Dermis blood vessel endothelial cell (primary cell): ENCODE measurements around the gene TACC2. TPM values are rescaled to one million over a fixed set of nuclear protein-coding genes. Genes with fewer than 3 reads are reported as not detected.
"Not testable (repeated sequence)": the region's sequence is repeated elsewhere in the genome, so short reads cannot be mapped to it uniquely, and the experiment has no call there.

Source experiments
- DNase-seq: peaks from one replicate; pipeline ENCODE4 v3.0.0; 2010
- total RNA-seq: library from RNA; depleted of rRNA; stranded (reverse); fragments of >200 nt; gene quantifications from 2 replicates; pipeline ENCODE4 v1.2.3, GENCODE V29; 2014

TACC2 gene
- total RNA-seq, 1 donor from 2014 or later, result 3.6 TPM

DNA sequence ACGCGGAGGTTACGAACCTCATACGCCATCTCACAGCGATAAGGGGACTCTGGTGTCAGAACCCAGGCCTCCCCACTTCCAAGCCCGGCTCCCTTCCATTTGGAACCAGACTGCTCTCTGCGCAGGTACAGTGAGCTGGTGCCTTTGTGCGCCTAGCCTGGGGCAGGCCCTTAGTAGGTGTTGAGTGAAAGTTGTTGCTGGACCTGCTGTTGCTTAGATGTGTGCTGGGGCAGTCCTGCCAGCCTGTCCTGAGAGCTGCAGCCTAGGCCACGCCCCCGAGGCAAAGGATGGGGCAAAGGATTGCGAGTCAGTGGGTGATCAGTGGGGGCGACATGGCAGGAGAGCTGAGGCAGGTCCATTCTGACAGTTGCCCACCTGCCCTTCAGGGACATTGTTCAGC lies 209.7 kb downstream of the TACC2 start:
- DNase-seq, result no peak

DNA sequence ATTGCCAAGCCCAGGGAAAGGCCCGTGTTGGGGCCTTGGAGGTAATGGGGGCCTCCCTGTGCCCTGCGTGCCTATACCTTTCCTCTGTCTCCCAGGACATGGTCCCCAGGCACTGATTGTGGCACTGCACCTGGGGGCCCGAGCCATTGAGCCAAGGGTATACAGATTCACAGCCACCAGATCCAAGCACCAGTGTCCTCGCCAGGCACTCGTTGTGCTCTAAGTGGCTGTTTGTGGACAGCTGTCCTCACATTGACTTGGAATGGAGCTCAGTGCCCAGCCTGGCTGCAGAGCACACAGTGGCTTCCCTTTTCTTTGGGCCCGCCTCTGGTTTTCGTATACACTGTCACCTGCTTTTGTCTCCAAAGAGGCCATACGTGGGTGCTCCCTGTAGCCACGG lies 210.1 kb downstream of the TACC2 start:
- DNase-seq, result no peak

DNA sequence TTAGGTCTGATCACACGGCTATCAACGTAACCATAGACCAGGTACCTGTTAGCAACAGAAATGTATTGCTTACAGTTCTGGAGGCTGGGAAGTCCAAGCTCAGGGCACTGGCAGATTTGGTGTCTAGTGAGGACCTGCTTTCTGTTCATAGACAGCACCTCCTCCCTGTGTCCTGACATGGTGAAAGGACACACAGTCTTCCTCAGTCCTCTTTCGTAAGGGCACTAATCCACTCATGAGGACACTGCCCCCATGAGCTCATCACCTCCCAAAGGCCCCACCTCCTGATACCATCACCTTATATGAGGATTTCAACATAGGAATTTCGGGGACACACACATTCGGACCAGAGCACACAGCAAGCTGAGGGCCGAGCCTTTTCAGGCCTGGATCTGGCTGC lies 210.7 kb downstream of the TACC2 start:
- DNase-seq, result no peak

DNA sequence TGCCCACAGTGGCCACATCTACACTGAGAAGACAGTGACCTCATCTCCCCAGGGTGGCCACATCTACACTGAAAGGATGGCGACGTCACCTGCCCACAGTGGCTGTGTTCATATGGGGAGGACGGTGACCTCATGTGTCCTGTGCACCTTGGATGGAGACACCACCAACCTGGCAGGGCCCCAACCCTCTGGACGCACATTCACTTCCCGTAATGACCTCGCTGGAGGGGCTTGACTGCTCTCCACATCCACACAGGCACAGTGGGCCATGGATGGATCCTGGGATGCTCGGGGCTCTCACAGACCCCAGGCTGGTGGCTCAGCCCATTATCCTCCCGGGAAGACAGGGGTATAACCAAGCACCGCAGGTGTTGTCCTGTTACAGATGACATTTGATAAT lies 212.4 kb downstream of the TACC2 start:
- no peak for DNase-seq

DNA sequence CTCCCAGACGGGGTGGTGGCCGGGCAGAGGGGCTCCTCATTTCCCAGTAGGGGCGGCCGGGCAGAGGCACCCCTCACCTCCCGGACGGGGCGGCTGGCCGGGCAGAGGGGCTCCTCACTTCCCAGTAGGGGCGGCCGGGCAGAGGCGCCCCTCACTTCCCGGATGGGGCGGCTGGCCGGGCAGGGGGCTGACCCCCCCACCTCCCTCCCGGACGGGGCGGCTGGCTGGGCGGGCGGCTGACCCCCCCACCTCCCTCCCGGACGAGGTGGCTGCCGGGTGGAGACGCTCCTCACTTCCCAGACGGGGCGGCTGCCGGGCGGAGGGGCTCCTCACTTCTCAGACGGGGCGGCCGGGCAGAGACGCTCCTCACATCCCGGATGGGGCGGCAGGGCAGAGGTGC lies 214.2 kb downstream of the TACC2 start:
- not testable (repeated sequence) for DNase-seq

DNA sequence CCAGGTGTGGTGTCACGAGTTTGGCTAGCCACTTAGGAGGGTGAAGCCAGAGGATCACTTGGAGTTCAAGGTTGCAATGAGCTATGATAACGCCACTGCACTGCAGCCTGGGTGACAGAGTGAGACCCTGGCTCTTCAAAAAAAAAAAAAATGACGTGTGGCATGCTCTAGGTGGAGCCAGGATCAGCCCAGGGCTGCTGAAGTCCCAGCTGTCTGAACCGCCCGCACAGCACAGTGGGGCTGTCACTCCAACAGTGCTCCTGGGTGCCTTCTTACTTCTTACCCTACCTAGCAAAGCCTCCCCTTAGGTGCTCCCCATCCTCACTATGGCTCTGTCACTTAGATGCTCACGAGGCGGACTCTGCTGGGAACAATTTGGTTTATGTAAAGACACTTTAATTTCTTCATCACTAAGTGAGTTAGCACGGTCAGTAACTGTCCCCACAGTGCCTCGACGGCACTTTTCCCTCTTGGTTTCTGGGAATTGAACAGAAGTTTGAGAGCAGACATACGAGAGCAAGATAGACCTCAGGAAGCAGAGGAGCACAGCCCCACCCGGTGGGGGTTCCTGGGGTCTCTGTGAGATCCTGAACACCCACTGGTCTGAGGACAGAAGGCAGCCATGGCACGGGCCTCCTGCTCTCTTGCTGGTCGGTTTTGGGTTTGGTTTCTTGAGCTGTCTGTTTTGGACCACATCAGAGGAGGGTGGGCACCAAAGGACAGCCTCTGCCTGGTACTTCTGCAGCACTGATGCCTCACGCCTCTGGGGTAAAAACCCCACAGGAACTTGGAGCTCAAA lies 215.9 kb downstream of the TACC2 start:
- DNase-seq, result no peak

DNA sequence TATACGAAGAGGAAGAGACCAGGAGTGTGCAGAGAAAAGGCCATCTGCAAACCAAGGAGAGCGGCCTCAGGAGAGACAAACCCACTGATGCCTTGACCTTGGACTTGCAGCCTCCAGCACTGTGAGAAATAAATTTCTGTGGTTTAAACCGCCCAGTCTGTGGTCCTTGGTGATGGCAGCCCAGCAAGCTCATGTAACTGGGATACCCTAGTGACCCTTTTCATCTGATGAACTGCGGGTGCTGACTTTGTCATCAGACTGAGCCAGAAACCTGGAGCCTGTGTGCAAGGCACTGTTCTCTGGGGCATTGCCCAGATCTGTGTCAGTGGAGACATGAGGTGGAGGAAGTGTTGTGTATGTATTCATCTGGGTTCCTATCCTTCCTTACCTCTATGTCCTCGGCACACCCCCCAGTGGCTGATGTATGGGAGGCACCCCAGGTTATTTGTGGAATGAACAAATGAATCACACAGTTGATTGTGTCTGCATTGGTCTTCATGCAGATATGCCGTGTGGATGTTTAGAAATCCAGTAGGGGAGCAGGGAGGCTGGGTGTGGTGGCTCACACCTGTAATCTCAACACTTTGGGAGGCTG lies 217.6 kb downstream of the TACC2 start:
- peak; percentile 11 for DNase-seq

DNA sequence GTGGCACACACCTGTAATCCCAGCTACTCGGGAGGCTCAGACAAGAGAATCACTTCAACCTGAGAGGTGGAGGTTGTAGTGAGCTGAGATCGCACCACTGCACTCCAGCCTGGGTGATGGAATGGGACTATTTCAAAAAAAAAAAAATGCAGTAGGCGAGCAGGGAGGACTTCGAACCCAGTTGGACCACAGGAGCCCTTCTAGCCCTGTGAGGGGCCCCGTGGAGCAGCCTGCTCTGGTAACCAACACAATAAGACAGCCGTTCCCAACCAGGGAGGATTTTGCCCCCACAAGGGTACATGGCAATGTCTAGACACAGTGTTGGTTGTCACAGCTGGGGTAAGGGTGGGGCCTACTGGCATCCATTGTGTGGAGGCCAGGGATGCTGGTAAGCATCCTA lies 218.2 kb downstream of the TACC2 start:
- no peak for DNase-seq

DNA sequence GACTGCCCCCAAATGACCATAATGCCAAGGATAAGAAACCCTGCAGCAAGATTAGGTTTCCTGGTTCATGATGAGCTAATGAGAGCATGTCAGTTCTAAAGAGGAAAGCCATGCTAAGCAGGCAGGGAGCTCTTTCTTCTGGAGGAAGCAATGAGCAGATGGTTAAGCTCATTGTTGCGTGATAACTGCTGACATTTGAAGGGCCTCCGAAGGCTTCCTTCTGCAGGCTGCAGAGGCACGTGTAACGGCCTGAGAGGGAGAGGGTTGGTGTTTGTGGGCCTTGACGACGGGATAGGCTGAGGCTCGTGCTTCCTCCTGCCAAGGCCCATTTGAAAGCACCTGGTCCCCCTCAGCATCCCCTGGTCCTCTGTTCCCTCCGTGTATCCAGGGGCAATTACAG lies 218.6 kb downstream of the TACC2 start:
- DNase-seq, result peak; percentile 51

DNA sequence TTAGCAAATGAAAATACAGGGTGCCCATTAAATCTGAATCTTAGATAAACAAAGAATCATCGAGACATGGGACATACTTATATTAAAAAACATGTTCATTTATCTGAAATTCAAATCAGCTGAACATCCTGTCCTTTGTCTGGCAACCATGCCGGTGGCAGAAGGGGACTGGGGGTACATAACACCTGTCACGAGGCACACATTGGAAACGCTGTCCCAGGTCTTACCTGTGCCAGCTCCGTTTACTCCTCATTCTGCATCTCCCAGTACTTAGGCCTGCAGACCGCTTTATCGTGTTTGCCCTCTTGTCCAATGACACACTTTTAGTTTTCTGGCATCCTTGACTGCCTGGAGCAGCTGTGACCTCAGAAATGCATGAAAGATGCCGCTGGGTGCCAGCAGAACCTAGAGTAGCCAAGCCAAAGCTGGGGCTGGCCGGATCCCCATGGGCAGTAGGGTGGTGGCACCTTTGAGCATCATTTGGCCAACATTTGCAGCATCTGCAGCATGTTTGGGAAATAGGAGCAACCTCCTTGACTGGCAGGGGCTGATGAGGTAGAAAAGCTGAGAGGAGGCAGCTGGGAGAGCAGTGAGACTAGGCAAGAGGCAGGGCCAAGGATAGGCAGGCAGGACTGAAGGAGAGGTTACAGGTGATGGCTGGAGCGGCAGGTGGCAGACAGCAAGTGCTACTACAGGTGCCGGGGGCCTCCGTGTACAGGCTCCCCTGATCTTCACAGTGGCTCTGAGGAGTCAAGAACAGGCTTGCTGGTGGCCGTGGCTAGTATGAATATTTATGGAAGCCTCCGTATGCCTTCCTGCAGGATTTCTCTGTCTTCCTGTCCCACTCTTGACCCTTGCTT lies 219.8 kb downstream of the TACC2 start:
- no peak for DNase-seq

DNA sequence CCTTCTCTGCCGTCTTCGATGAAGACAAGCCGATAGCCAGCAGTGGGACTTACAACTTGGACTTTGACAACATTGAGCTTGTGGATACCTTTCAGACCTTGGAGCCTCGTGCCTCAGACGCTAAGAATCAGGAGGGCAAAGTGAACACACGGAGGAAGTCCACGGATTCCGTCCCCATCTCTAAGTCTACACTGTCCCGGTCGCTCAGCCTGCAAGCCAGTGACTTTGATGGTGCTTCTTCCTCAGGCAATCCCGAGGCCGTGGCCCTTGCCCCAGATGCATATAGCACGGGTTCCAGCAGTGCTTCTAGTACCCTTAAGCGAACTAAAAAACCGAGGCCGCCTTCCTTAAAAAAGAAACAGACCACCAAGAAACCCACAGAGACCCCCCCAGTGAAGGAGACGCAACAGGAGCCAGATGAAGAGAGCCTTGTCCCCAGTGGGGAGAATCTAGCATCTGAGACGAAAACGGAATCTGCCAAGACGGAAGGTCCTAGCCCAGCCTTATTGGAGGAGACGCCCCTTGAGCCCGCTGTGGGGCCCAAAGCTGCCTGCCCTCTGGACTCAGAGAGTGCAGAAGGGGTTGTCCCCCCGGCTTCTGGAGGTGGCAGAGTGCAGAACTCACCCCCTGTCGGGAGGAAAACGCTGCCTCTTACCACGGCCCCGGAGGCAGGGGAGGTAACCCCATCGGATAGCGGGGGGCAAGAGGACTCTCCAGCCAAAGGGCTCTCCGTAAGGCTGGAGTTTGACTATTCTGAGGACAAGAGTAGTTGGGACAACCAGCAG lies 221.7 kb downstream of the TACC2 start:
- DNase-seq, result no peak

DNA sequence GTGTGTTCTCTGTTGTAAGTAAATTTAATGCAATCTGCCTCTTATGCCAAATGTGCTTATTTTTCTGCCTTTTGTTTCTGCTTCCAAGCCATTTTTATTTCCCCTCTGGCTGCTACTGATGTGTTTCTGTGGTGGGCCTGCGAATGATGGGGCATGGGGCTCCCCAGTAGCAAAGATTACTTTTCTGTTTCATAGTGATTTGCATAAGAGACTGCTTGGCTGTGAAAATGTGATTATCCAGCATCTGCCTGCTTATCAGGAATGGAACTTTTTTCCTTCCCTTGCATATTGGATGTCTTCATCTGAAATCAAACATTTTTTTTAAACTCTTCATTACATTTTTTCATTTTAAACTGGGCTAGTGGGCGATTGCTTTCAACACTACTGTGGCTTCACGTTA lies 224.4 kb downstream of the TACC2 start:
- DNase-seq, result no peak

DNA sequence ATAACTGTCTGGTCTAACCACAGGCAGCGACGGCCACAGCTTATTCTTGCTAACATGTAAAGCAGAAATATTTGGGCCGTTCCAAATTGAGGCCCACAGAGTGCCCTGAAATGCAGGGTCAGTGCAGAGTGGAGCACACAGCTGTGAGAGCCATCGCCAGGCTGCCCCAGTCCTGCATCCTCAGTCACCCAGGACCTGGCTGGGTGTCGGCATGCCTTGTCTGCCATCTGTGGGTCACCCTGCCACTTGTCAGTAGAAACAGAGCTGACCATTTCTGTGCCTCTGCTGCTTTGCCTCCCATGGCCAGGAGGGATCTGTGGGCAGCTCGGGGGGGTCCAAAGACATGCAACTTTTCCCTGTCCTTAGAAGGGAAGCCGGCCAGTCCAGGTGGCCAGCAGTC lies 224.8 kb downstream of the TACC2 start:
- DNase-seq, result no peak

DNA sequence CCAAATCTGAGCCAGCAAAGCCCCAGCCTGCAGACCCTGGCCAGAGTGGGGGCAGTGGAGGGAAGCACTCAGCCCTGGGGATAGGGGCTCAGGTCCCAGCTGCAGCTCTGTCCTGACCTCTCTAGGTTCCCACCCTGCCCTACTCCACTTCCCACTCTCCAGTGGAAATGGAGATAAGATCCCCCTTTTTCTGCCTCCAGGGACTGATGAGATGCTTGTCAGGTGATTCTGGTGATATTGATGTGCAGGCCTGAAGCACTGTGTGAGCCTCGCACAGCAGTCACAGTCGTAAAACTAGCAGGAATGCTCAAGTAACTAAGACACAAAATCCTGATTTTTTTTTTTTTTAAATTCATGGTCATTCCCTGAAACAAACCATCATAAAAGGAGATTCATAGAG lies 227.1 kb downstream of the TACC2 start:
- no peak for DNase-seq

DNA sequence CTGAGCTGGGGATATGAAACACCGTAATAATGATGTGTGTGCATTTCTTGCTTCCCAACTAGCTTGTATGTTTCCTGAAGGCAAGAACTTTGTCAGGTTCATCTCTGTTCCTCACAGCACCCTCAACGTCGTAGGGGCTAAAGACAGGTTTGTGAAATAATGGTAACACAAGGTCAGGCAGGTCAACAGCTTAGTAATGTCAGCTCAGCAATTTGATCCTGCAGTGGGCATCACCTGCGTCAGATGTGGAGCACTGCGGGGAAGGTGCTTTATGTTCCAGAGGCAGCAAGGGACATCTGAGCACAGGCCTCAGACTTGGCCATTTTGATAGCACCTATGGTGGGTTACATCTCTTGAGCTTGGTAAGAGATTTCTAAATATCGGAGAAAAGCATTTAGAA lies 230.4 kb downstream of the TACC2 start:
- no peak for DNase-seq

DNA sequence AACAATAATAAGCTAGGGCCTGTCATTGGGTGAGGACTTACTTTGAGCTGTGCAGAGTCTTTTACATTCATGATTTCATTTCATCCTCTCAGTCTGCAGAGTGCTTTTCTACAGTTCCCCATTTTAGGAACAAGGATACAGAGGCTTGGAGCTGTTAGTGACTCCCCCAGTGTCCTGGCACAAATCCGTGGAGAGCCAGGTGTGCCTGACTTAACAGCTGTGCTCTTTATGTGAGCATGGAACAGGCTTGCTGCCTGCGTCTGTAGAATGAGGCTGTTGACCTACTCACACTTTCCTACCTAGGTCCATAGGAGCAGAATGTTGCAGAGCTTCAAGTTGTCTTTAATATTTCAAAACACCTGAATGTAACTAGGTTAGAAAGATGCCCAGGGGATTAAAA lies 231.8 kb downstream of the TACC2 start:
- no peak for DNase-seq

DNA sequence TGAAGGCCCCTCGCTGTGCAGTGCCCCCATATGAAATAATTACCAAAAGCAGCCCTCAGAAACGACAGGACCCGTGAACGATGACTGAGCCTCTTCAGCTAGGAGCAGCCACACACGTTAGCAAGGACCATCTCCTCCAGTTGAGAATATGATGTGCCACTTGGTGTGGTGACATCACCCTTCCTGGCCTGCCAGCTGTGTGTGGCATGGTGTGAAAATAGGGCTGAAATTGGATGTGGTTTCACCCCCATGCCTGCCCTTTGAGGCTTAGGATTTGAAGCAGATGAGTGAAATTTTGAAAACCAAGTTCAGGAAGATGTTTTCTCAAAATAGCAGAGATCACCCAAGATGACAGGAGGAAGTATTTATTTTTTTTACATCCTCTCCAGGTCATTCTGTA lies 233.0 kb downstream of the TACC2 start:
- DNase-seq, result no peak

DNA sequence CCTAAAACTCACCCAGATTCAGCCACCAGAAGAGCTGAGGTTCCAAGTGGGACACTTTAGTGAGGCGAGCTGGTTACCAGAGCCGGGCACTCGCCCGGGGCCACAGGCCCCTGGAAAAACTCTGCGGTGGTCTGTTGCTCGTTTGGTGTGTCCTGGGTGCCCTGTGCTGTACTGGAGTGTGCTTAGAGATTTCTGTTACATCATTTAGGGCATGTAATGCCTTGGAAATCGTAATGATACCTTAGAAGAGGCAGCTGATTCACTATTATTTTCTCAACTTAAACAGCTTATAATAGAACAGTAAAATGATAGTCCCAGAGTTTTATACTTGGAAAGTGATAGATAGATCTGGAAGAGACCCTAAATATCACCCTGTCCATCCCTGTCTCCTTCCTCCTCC lies 233.7 kb downstream of the TACC2 start:
- no peak for DNase-seq

DNA sequence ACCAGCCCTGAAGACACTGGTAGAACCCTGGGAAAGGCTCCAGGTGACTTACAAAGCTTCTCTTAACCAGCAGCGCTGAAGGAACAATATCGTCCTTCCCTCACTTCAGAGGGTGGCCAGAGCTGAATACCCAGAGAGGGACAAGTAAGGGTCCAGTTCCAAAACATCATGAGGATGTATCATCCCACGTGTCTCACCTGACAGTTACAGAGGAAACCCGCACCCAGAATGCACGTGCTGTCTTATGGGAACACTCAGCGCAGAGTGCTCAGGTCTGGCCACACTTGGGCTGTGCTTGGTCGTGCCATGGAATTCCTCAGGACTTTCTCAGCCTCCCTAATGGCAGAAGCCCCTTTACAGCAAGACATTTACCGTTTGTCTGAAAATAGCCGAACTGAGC lies 235.2 kb downstream of the TACC2 start:
- DNase-seq, result no peak

DNA sequence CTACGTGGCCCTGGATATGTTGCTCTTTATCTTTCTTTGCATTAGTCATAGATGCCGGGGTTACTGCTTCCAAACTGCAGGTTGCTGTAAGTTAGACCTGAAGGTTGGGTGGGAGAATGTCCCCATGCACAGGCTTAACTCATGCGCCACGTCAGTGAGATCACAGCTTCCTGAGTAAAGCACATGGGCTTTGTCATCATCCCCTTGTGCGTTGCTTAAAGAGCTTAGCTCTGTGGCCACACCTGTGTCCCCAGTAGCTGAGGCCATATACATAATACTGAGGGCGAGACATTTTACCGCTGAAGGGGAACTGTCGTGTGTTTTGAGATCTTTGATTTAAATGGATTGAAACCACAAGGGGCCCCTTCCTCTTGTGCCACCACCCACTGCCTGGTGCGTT lies 236.4 kb downstream of the TACC2 start:
- no peak for DNase-seq

DNA sequence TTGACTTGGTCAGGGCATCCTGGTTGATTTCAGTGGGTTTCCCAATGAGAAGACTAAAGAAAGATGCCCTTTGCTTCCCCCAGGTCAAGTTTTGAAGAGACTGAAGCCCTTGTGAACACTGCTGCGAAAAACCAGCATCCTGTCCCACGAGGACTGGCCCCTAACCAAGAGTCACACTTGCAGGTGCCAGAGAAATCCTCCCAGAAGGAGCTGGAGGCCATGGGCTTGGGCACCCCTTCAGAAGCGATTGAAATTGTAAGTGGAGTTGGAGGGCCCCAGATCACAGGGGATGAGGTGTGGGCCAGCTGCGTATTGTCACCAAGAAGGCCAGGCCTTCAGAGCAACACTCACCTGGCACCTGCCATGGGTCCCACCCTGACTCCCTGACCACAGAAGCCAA lies 238.8 kb downstream of the TACC2 start:
- no peak for DNase-seq

DNA sequence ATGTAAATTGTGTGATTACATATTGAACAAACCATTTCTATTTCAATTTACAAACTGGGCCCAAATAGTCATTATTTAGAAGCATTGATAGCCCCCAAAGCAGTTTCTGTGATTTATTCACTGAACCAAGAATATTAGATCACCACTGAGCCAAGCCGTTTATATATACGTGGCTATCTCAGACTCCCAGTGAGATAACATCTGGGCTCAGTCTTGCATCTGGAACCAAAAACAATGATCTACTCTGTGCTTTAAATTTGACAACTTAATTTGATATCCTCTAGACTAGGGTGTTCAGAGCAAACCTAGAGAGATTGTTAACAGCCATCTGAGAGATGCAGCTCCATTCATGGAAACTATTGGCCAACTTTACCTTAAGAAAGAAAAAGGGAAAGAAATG lies 240.7 kb downstream of the TACC2 start:
- no peak for DNase-seq

DNA sequence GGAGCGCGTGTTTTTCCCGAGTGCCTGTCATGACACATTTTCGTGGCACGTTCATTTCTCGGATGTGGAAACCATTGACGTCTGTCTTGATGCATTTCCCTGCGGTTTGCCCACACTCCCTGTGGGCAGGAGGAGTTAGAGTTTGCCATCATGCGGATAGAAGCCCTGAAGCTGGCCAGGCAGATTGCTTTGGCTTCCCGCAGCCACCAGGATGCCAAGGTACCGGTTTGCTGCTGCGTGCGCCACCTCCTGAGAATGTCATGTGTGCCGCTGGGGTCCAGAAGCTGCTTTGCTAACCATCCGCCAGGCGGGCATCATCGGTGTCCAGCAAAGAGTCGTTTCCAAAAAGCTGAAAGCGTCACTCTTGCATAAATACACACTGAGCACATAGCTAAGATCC lies 241.3 kb downstream of the TACC2 start:
- DNase-seq, result no peak
